Skin epidermis (tissue), 12 donors: ENCODE results near the gene RETREG3.
A peak's percentile ranks its signal among the peaks of the same experiment; 100 is the strongest.
"Not testable (repeated sequence)": the region's sequence is repeated elsewhere in the genome, so short reads cannot be mapped to it uniquely, and the experiment has no call there.

Experiments
- H3K27ac ChIP-seq, 21 experiments: fragments of 200-600 bp; sonication (generic) in 11 of 21; one replicate each; pipeline ENCODE4 v1.5.0; 2020; ENCODE audit warnings: mild to moderate bottlenecking in 3 of 21, inconsistent platforms in 2 of 21, moderate library complexity in 2 of 21
- H3K4me3 ChIP-seq, 7 experiments: fragments of 200-600 bp; sonication (generic) in 2 of 7; one replicate each; pipeline ENCODE4 v1.5.0; 2020; ENCODE audit warnings: inconsistent platforms in 2 of 7, mild to moderate bottlenecking in 2 of 7, moderate library complexity in 1 of 7

RETREG3 gene

GRCh38 chr17:42559075-42559474 is 50.1 kb downstream of the RETREG3 start:
- Histone ChIP-seq H3K27ac (peak overlapping the region in 4 of 21 experiments; percentile 3 to 30 (median 7)), H3K4me3 (no peak overlapping the region)

GRCh38 chr17:42555961-42556617 is 53.1 kb downstream of the RETREG3 start:
- peak overlapping the region in 1 of 21 experiments; percentile 92 for H3K27ac ChIP-seq
- H3K4me3 ChIP-seq: not testable (repeated sequence)

- H3K4me3 ChIP-seq: peak overlapping the region; percentile 54 to 88 (median 66)
These were observed 54.0 kb downstream of the RETREG3 start for GRCh38 chr17:42555122-42555622.

GRCh38 chr17:42554250-42555121 is 54.7 kb downstream of the RETREG3 start:
- Histone ChIP-seq H3K4me3 (peak overlapping the region; percentile 54 to 88 (median 66)), H3K27ac (peak overlapping the region; percentile 60 to 95 (median 87))

More at GRCh38 chr17:42555122-42555622, 54.0 kb downstream of the RETREG3 start:
- H3K27ac ChIP-seq: peak overlapping the region; percentile 60 to 95 (median 87)

- peak overlapping the region; percentile 60 to 95 (median 87) for H3K27ac ChIP-seq
- H3K4me3 ChIP-seq: peak overlapping the region; percentile 54 to 88 (median 66)
These were observed 55.3 kb downstream of the RETREG3 start for GRCh38 chr17:42553866-42554249.

GRCh38 chr17:42553161-42553818 is 55.9 kb downstream of the RETREG3 start:
- Histone ChIP-seq H3K4me3 (peak overlapping the region; percentile 54 to 88 (median 66)), H3K27ac (peak overlapping the region in 19 of 21 experiments; percentile 78 to 95 (median 87))

- H3K4me3 ChIP-seq: peak within 1 kb of the TSS; percentile 54 to 88 (median 66)
- H3K27ac ChIP-seq: peak within 1 kb of the TSS in 19 of 21 experiments; percentile 78 to 95 (median 87)
These were observed 56.4 kb downstream of the RETREG3 start, which contains the start of gene HSD17B1 for GRCh38 chr17:42552736-42553135. HSD17B1 (plus strand) TSS chr17:42552923; CDS start chr17:42552934, 11 bp downstream.

GRCh38 chr17:42548993-42549755 is 60.0 kb downstream of the RETREG3 start:
- no peak overlapping the region for H3K27ac ChIP-seq
- peak overlapping the region in 1 of 7 experiments; percentile 43 for H3K4me3 ChIP-seq

GRCh38 chr17:42548070-42548837 is 60.9 kb downstream of the RETREG3 start:
- H3K27ac ChIP-seq: no peak overlapping the region

GRCh38 chr17:42547698-42548069 is 61.5 kb downstream of the RETREG3 start:
- no peak overlapping the region for H3K27ac ChIP-seq
- H3K4me3 ChIP-seq: peak overlapping the region in 2 of 7 experiments; percentile 40 to 43

More at GRCh38 chr17:42548070-42548837, 60.9 kb downstream of the RETREG3 start:
- H3K4me3 ChIP-seq: peak overlapping the region; percentile 15 to 43 (median 25)

GRCh38 chr17:42547001-42547461 is 62.1 kb downstream of the RETREG3 start:
- Histone ChIP-seq H3K4me3 (no peak overlapping the region), H3K27ac (no peak overlapping the region)

- not testable (repeated sequence) for H3K27ac ChIP-seq
These were observed 63.2 kb downstream of the RETREG3 start for GRCh38 chr17:42545755-42546505.

GRCh38 chr17:42544874-42545283 is 64.3 kb downstream of the RETREG3 start:
- Histone ChIP-seq H3K27ac (no peak overlapping the region), H3K4me3 (no peak overlapping the region)

More at GRCh38 chr17:42545755-42546505, 63.2 kb downstream of the RETREG3 start:
- not testable (repeated sequence) for H3K4me3 ChIP-seq

- Histone ChIP-seq H3K27ac (no peak overlapping the region), H3K4me3 (no peak overlapping the region)
These were observed 65.7 kb downstream of the RETREG3 start for GRCh38 chr17:42543190-42544079.

- Histone ChIP-seq H3K27ac (peak overlapping the region in 1 of 21 experiments; percentile 11), H3K4me3 (no peak overlapping the region)
These were observed 67.9 kb downstream of the RETREG3 start for GRCh38 chr17:42541041-42541833.

- not testable (repeated sequence) for H3K27ac ChIP-seq
These were observed 68.6 kb downstream of the RETREG3 start for GRCh38 chr17:42540558-42540957.

More at GRCh38 chr17:42540558-42540957, 68.6 kb downstream of the RETREG3 start:
- H3K4me3 ChIP-seq: not testable (repeated sequence)
